Measurements from ENCODE around the gene HEATR1. TPM values are rescaled to one million over a fixed set of nuclear protein-coding genes. Genes with fewer than 3 reads are reported as not detected.

The HEATR1 gene
- total RNA-seq, 4 donors from 2014 or later: 12.7 to 18.3 (median 16.8) TPM

DNA sequence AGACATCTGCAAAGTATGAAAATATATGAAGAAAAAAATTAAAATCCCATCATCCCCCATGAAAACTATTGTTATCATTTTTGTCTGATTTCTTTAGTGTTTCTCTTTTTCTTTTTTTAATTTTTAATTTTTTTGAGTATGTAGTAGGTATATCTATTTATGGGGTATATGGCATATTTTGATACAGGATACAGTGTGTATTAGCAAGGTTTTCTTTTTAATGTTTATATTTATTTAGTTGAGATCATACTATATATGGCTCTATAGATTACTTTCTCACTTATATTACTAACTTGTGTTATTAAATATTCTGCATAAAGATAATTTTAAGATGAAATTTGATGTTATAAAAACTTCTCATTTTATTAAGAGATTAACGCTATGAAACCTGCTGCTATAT is 69.1 kb downstream of the HEATR1 start:
- no peak overlapping the region for H3K4me3 ChIP-seq (ENCODE audit: low read depth, poor library complexity, severe bottlenecking)
- WGBS, 2 donors: 82 to 92% methylated on average over 1 of the region's 1 CpG
- intact Hi-C loops (cut with DNase I; ENCODE audit: low total_unique reads): no loop called here

DNA sequence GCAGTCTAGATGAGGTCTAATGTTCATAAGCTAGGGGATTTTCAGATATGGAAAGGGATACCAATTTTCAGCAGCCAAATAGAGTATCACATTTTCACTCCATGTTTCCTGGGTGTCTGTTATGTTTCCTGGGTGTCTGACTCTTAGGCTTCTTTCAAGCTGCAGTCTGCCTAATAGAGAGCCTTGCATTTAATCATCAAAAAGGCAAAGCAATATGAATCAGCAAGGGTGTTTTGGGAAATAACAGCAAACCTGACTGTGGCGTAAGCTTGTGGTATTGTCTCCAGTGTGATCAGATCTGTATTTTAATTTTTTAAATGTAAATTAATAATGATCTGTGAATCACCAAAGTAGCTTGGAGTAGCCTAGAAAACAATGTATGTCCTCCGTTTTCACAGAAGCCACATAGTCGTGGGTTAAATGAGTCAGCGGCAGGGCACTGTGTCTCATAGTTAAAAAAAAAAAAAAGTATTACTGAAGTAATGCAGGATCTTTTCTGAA is 70.1 kb downstream of the HEATR1 start:
- intact Hi-C loops (cut with DNase I; ENCODE audit: low total_unique reads): no loop called here
- WGBS, 2 donors: 43 to 53% methylated on average over 4 of the region's 4 CpGs
- DNase-seq (ENCODE audit: low spot score in 2 of 2): no peak
- H3K4me3 ChIP-seq (ENCODE audit: low read depth, poor library complexity, severe bottlenecking): no peak overlapping the region
- TF ChIP-seq, protein P1, sequence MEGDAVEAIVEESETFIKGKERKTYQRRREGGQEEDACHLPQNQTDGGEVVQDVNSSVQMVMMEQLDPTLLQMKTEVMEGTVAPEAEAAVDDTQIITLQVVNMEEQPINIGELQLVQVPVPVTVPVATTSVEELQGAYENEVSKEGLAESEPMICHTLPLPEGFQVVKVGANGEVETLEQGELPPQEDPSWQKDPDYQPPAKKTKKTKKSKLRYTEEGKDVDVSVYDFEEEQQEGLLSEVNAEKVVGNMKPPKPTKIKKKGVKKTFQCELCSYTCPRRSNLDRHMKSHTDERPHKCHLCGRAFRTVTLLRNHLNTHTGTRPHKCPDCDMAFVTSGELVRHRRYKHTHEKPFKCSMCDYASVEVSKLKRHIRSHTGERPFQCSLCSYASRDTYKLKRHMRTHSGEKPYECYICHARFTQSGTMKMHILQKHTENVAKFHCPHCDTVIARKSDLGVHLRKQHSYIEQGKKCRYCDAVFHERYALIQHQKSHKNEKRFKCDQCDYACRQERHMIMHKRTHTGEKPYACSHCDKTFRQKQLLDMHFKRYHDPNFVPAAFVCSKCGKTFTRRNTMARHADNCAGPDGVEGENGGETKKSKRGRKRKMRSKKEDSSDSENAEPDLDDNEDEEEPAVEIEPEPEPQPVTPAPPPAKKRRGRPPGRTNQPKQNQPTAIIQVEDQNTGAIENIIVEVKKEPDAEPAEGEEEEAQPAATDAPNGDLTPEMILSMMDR (IDR thresholded peaks at IDR 0.05): no peak
- TF ChIP-seq POLR2A (IDR thresholded peaks at IDR 0.05): no peak

More for the DNA sequence above, 69.1 kb downstream of the HEATR1 start:
- no peak for DNase-seq (ENCODE audit: low spot score in 2 of 2)
- TF ChIP-seq, protein P1 (IDR thresholded peaks at IDR 0.05): no peak
- no peak for TF ChIP-seq POLR2A (IDR thresholded peaks at IDR 0.05)

DNA sequence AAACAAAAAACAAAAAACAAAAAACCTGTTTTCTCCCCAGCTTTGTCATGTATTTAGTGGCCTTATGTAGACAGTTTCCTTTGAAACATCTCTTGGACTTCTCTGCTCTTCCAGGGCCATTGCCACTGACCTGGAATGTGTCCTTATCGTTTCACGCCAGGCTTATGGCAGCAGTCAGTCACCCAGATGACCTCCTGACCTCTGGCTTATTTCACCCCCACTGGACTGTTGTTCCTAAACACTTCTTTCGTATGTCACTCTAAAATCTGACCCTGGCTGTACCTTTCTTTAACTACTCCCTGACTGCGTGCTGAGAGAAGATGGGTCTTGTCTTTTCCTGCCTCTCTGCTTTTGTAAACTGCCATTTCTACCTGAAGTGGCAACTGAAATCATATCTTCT is 71.5 kb downstream of the HEATR1 start:
- no peak overlapping the region for H3K4me3 ChIP-seq (ENCODE audit: low read depth, poor library complexity, severe bottlenecking)
- DNase-seq (ENCODE audit: low spot score in 2 of 2): no peak
- intact Hi-C loops (cut with DNase I; ENCODE audit: low total_unique reads): no loop called here
- 87 to 92% methylated on average over 4 of the region's 4 CpGs for WGBS, 2 donors
- TF ChIP-seq POLR2A (IDR thresholded peaks at IDR 0.05): no peak
- TF ChIP-seq, protein P1 (IDR thresholded peaks at IDR 0.05): no peak

DNA sequence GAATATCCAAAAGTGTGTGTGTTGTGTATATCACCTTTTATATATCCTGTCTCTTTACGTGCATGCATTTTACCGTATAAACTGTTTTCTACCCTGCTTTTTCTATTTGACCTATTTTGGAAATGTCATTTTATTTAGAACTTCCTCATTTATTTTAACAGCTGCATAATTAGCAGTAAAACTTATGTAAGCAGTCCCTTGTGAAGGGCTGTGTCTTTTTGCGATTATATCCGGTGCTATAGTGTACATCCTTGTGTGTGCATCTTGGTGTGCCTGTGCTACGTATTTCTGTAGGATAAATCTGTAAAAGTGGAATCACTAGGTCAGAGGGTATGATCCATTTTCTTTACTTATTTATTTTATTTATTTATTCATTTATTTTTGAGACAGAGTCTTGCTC is 73.4 kb downstream of the HEATR1 start:
- 72 to 74% methylated on average over 5 of the region's 5 CpGs for WGBS, 2 donors
- no peak for DNase-seq (ENCODE audit: low spot score in 2 of 2)
- intact Hi-C loops (cut with DNase I; ENCODE audit: low total_unique reads): no loop called here
- H3K4me3 ChIP-seq (ENCODE audit: low read depth, poor library complexity, severe bottlenecking): no peak overlapping the region
- TF ChIP-seq, protein P1 (IDR thresholded peaks at IDR 0.05): no peak
- no peak for TF ChIP-seq POLR2A (IDR thresholded peaks at IDR 0.05)

DNA sequence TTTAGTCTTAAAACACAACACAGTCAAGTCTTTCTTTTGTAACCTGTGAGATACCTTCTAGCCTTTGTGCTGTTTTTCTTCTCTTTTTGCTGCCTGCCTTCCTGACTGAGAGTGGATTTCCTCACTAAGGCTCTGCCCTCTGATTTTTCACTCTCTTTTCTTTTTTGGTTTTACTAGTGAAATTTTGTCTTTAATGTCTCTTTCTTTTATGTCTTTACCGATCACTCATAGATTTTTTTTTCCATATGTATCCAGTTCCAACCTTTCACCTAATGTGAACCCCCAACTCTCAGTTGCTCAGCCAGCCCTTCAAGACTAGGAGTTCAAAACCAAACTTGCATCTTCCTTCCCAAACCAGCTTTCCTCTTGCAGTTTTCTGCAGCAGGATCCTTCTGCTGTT is 74.0 kb downstream of the HEATR1 start:
- intact Hi-C loops (cut with DNase I; ENCODE audit: low total_unique reads): no loop called here
- H3K4me3 ChIP-seq (ENCODE audit: low read depth, poor library complexity, severe bottlenecking): no peak overlapping the region
- DNase-seq (ENCODE audit: low spot score in 2 of 2): no peak
- WGBS, 2 donors: 50 to 63% methylated on average over 1 of the region's 1 CpG
- TF ChIP-seq, protein P1 (IDR thresholded peaks at IDR 0.05): no peak
- TF ChIP-seq POLR2A (IDR thresholded peaks at IDR 0.05): no peak

DNA sequence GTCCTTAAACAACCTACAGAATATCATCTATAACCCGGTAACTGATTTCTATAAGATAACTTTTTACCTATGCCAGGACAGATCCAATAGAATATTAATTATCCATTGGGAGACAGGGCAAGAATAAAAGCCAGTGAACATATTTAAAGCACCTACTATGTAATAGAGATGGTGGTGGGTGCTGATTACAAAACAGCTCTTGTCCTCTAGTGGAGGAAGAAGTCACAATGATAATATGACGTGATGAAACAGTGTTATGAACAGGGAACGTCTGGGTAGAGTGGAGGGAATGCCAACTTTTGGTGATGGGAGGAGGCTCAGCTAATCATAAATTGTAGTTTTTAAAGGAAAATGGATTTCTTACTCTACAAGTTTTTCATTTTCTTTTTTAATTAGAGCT is 78.2 kb downstream of the HEATR1 start:
- TF ChIP-seq, protein P1 (IDR thresholded peaks at IDR 0.05): no peak
- TF ChIP-seq POLR2A (IDR thresholded peaks at IDR 0.05): no peak
- WGBS, 2 donors: 78 to 79% methylated on average over 3 of the region's 3 CpGs
- no peak for DNase-seq (ENCODE audit: low spot score in 2 of 2)
- H3K4me3 ChIP-seq (ENCODE audit: low read depth, poor library complexity, severe bottlenecking): no peak overlapping the region
- intact Hi-C loops (cut with DNase I; ENCODE audit: low total_unique reads): no loop called here

Measured in lower leg skin (tissue), 4 donors.